Measurements from ENCODE around the gene L3HYPDH.

DNA sequence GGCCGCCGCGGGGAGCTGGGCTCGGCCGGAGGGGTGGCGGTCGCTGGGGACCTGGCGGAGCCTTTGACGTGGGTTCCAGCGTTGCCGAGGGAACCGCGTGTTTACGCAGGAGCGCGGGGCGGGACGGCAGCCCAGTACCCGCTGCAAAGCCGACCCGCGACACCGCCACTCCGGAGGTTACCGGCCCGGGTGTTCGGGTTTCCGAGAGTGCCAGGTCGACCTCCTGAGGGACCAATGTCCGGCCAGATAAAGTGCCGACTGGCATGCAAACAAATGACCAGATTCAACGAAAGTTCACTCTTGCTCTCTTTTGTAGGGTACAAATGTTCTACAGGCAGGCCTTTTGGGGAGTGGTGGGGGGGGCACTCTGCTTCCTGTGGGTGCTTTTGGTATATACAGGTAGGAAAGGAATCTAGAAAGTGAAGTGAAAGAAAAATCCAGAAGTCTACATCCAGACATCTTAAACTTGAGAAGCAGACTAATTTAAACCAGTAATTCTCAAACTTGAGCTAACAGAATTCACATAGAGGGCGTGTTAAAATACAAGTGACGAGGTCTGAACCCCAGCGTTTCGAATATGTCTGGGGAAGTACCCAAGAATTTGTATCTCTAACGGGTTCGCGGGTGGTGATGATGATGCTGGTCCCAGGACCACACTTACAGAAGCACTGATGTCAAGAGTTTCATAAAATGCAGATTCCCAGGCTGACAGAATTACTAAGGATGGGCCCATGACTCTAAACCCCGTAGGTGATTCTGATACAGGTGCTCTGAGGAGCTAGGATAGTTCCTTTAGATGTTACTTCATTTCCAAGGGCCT lies 18.7 kb downstream of the L3HYPDH start, which contains the start of gene GPR135:
- TF ChIP-seq, protein P1, sequence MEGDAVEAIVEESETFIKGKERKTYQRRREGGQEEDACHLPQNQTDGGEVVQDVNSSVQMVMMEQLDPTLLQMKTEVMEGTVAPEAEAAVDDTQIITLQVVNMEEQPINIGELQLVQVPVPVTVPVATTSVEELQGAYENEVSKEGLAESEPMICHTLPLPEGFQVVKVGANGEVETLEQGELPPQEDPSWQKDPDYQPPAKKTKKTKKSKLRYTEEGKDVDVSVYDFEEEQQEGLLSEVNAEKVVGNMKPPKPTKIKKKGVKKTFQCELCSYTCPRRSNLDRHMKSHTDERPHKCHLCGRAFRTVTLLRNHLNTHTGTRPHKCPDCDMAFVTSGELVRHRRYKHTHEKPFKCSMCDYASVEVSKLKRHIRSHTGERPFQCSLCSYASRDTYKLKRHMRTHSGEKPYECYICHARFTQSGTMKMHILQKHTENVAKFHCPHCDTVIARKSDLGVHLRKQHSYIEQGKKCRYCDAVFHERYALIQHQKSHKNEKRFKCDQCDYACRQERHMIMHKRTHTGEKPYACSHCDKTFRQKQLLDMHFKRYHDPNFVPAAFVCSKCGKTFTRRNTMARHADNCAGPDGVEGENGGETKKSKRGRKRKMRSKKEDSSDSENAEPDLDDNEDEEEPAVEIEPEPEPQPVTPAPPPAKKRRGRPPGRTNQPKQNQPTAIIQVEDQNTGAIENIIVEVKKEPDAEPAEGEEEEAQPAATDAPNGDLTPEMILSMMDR (optimal IDR thresholded peaks at IDR 0.05 in 1 of 3, IDR thresholded peaks at IDR 0.05 in 1 of 3, conservative IDR thresholded peaks at IDR 0.05 in 1 of 3; ENCODE audit: extremely low read depth in 1 of 3, insufficient read depth in 2 of 3, low read length in 3 of 3) = no peak
- no peak for TF ChIP-seq EZH2 (IDR thresholded peaks at IDR 0.05; ENCODE audit: low read length)

Measured in keratinocyte (primary cell).